SJCRH30 (cell line): ENCODE measurements around the gene RARRES1. TPM values are rescaled to one million over a fixed set of nuclear protein-coding genes. Genes with fewer than 3 reads are reported as not detected.
A peak's percentile ranks its signal among the peaks of the same experiment; 100 is the strongest.

ENCODE experiments used
- DNase-seq, 2 experiments: peaks; one replicate each; pipeline ENCODE4 v3.0.0-alpha.2; 2015 to 2020
- H3K27ac ChIP-seq: fragments of 250-450 bp; sonication (Bioruptor Pico); 2 replicates; pipeline ENCODE4 v1.5.1; 2020; ENCODE audit warnings: mild to moderate bottlenecking, moderate library complexity
- H3K27me3 ChIP-seq: fragments of 250-450 bp; sonication (Bioruptor Pico); 2 replicates; pipeline ENCODE4 v1.5.1; 2020; ENCODE audit warnings: mild to moderate bottlenecking, moderate library complexity
- H3K36me3 ChIP-seq: fragments of 250-450 bp; sonication (Bioruptor Pico); 2 replicates; pipeline ENCODE4 v1.5.1; 2020; ENCODE audit warnings: mild to moderate bottlenecking, moderate library complexity
- H3K4me1 ChIP-seq: fragments of 250-450 bp; sonication (Bioruptor Pico); 2 replicates; pipeline ENCODE4 v1.5.1; 2020; ENCODE audit warnings: mild to moderate bottlenecking, moderate library complexity
- H3K4me3 ChIP-seq: fragments of 250-450 bp; sonication (Bioruptor Pico); 2 replicates; pipeline ENCODE4 v1.5.1; 2020; ENCODE audit warnings: mild to moderate bottlenecking, moderate library complexity
- H3K9me3 ChIP-seq: fragments of 250-450 bp; sonication (Bioruptor Pico); replicated peaks from 2 replicates; pipeline ENCODE4 v1.5.1; 2020; ENCODE audit warnings: mild to moderate bottlenecking, moderate library complexity
- total RNA-seq: library from RNA; depleted of rRNA; stranded (reverse); fragments of >200 nt; shearing (Covaris generic); gene quantifications from 2 replicates; pipeline ENCODE4 v1.2.3, GENCODE V29; 2014

Gene RARRES1
- total RNA-seq, 1 experiment from 2014 or later: not detected

- no peaks in the 10 kb centered on the region for H3K36me3 ChIP-seq
- H3K27me3 ChIP-seq: no peaks in the 10 kb centered on the region
- H3K9me3 ChIP-seq: no peaks in the 10 kb centered on the region
- H3K4me3 ChIP-seq: no peak overlapping the region
- peak overlapping the region; percentile 86 for H3K27ac ChIP-seq
- DNase-seq: peak; percentile 16 to 32
- peaks cover 26% of the 10 kb centered on the region for H3K4me1 ChIP-seq
These were observed 37.9 kb upstream of the RARRES1 start for GRCh38 chr3:158769952-158770740.

- DNase-seq: no peak
- peak overlapping the region; percentile 30; the same call in 1 of the 2 replicates for H3K4me3 ChIP-seq
- no peaks in the 10 kb centered on the region for H3K27me3 ChIP-seq
- peak overlapping the region; percentile 86 for H3K27ac ChIP-seq
- no peaks in the 10 kb centered on the region for H3K9me3 ChIP-seq
- peaks cover 26% of the 10 kb centered on the region for H3K4me1 ChIP-seq
- H3K36me3 ChIP-seq: no peaks in the 10 kb centered on the region
These were observed 37.3 kb upstream of the RARRES1 start for GRCh38 chr3:158769549-158769948.

- H3K27ac ChIP-seq: peak overlapping the region; percentile 86
- DNase-seq: peak; percentile 17 to 67
- no peaks in the 10 kb centered on the region for H3K9me3 ChIP-seq
- no peaks in the 10 kb centered on the region for H3K27me3 ChIP-seq
- peaks cover 26% of the 10 kb centered on the region for H3K4me1 ChIP-seq
- no peaks in the 10 kb centered on the region for H3K36me3 ChIP-seq
- H3K4me3 ChIP-seq: peak overlapping the region; percentile 30
These were observed 36.8 kb upstream of the RARRES1 start for GRCh38 chr3:158768881-158769543.

GRCh38 chr3:158768361-158768787 lies 36.1 kb upstream of the RARRES1 start:
- Histone ChIP-seq H3K4me1 (peaks cover 26% of the 10 kb centered on the region), H3K4me3 (peak overlapping the region; percentile 30), H3K9me3 (no peaks in the 10 kb centered on the region), H3K27me3 (no peaks in the 10 kb centered on the region), H3K27ac (peak overlapping the region; percentile 86), H3K36me3 (no peaks in the 10 kb centered on the region)
- peak; percentile 87 to 93 for DNase-seq

GRCh38 chr3:158766364-158766763 lies 34.1 kb upstream of the RARRES1 start:
- Histone ChIP-seq H3K4me3 (no peak overlapping the region), H3K27me3 (no peaks in the 10 kb centered on the region), H3K27ac (no peak overlapping the region), H3K4me1 (peaks cover 26% of the 10 kb centered on the region), H3K36me3 (no peaks in the 10 kb centered on the region), H3K9me3 (no peaks in the 10 kb centered on the region)
- DNase-seq: no peak

GRCh38 chr3:158765518-158766205 lies 33.4 kb upstream of the RARRES1 start:
- Histone ChIP-seq H3K27me3 (no peaks in the 10 kb centered on the region), H3K4me3 (no peak overlapping the region), H3K4me1 (peaks cover 24% of the 10 kb centered on the region), H3K9me3 (no peaks in the 10 kb centered on the region), H3K36me3 (no peaks in the 10 kb centered on the region), H3K27ac (no peak overlapping the region)
- DNase-seq: no peak

GRCh38 chr3:158763421-158763820 lies 31.2 kb upstream of the RARRES1 start:
- Histone ChIP-seq H3K27me3 (no peaks in the 10 kb centered on the region), H3K36me3 (no peaks in the 10 kb centered on the region), H3K27ac (no peak overlapping the region), H3K4me3 (no peak overlapping the region), H3K9me3 (no peaks in the 10 kb centered on the region), H3K4me1 (peaks cover 5% of the 10 kb centered on the region)
- DNase-seq: no peak

GRCh38 chr3:158762701-158763100 lies 30.4 kb upstream of the RARRES1 start:
- no peak for DNase-seq
- no peaks in the 10 kb centered on the region for H3K27me3 ChIP-seq
- no peaks in the 10 kb centered on the region for H3K9me3 ChIP-seq
- no peak overlapping the region for H3K27ac ChIP-seq
- H3K4me1 ChIP-seq: peaks cover under 1% of the 10 kb centered on the region; the same call in 1 of the 2 replicates
- no peak overlapping the region for H3K4me3 ChIP-seq
- H3K36me3 ChIP-seq: no peaks in the 10 kb centered on the region

GRCh38 chr3:158761350-158761749 lies 29.1 kb upstream of the RARRES1 start:
- Histone ChIP-seq H3K4me3 (no peak overlapping the region), H3K4me1 (no peaks in the 10 kb centered on the region), H3K36me3 (no peaks in the 10 kb centered on the region), H3K27ac (no peak overlapping the region), H3K27me3 (no peaks in the 10 kb centered on the region), H3K9me3 (no peaks in the 10 kb centered on the region)
- DNase-seq: no peak

- no peaks in the 10 kb centered on the region for H3K36me3 ChIP-seq
- no peak overlapping the region for H3K27ac ChIP-seq
- DNase-seq: no peak
- H3K4me3 ChIP-seq: no peak overlapping the region
- no peaks in the 10 kb centered on the region for H3K9me3 ChIP-seq
- no peaks in the 10 kb centered on the region for H3K27me3 ChIP-seq
- no peaks in the 10 kb centered on the region for H3K4me1 ChIP-seq
These were observed 23.2 kb upstream of the RARRES1 start for GRCh38 chr3:158755421-158755820.

GRCh38 chr3:158753854-158754253 lies 21.6 kb upstream of the RARRES1 start:
- no peak for DNase-seq
- no peaks in the 10 kb centered on the region for H3K27me3 ChIP-seq
- H3K36me3 ChIP-seq: no peaks in the 10 kb centered on the region
- H3K4me1 ChIP-seq: no peaks in the 10 kb centered on the region
- no peaks in the 10 kb centered on the region for H3K9me3 ChIP-seq
- H3K4me3 ChIP-seq: no peak overlapping the region
- H3K27ac ChIP-seq: no peak overlapping the region

GRCh38 chr3:158751316-158751715 lies 19.1 kb upstream of the RARRES1 start:
- Histone ChIP-seq H3K9me3 (no peaks in the 10 kb centered on the region), H3K4me3 (no peak overlapping the region), H3K36me3 (no peaks in the 10 kb centered on the region), H3K27me3 (no peaks in the 10 kb centered on the region), H3K27ac (no peak overlapping the region), H3K4me1 (no peaks in the 10 kb centered on the region; the same call in 1 of the 2 replicates)
- DNase-seq: no peak

- no peak for DNase-seq
- Histone ChIP-seq H3K4me1 (no peaks in the 10 kb centered on the region; the same call in 1 of the 2 replicates), H3K27me3 (no peaks in the 10 kb centered on the region), H3K9me3 (no peaks in the 10 kb centered on the region), H3K27ac (no peak overlapping the region), H3K36me3 (no peaks in the 10 kb centered on the region), H3K4me3 (no peak overlapping the region)
These were observed 17.8 kb upstream of the RARRES1 start for GRCh38 chr3:158750016-158750415.

- H3K27me3 ChIP-seq: no peaks in the 10 kb centered on the region
- H3K27ac ChIP-seq: no peak overlapping the region
- DNase-seq: no peak
- no peaks in the 10 kb centered on the region for H3K9me3 ChIP-seq
- no peak overlapping the region for H3K4me3 ChIP-seq
- no peaks in the 10 kb centered on the region; the same call in 1 of the 2 replicates for H3K4me1 ChIP-seq
- H3K36me3 ChIP-seq: no peaks in the 10 kb centered on the region
These were observed 17.3 kb upstream of the RARRES1 start for GRCh38 chr3:158749526-158749925.
